ENCODE data around the gene ZSCAN1. TPM values are rescaled to one million over a fixed set of nuclear protein-coding genes. Genes with fewer than 3 reads are reported as not detected.

ZSCAN1 gene
- total RNA-seq, 4 donors from 2014 or later, result not detected

GRCh38 chr19:58091251-58091995, 57.6 kb downstream of the ZSCAN1 start:
- intact Hi-C loops (cut with DNase I; ENCODE audit: low total_unique reads), result no loop called here
- in situ Hi-C loops (cut with MboI; ENCODE audit: low sequenced_read_pairs in 4 of 4), result no loop called here
- no peak for ATAC-seq
- Histone ChIP-seq H3K27me3 (no peaks in the 10 kb centered on the region), H3K9me3 (peaks cover 0 to 3% (median 0%) of the 10 kb centered on the region in 3 donors), H3K4me1 (no peaks in the 10 kb centered on the region), H3K4me3 (no peak overlapping the region), H3K36me3 (peaks cover 0 to 12% of the 10 kb centered on the region in 2 donors), H3K27ac (no peak overlapping the region)
- DNase-seq, result no peak
- TF ChIP-seq, protein P1, sequence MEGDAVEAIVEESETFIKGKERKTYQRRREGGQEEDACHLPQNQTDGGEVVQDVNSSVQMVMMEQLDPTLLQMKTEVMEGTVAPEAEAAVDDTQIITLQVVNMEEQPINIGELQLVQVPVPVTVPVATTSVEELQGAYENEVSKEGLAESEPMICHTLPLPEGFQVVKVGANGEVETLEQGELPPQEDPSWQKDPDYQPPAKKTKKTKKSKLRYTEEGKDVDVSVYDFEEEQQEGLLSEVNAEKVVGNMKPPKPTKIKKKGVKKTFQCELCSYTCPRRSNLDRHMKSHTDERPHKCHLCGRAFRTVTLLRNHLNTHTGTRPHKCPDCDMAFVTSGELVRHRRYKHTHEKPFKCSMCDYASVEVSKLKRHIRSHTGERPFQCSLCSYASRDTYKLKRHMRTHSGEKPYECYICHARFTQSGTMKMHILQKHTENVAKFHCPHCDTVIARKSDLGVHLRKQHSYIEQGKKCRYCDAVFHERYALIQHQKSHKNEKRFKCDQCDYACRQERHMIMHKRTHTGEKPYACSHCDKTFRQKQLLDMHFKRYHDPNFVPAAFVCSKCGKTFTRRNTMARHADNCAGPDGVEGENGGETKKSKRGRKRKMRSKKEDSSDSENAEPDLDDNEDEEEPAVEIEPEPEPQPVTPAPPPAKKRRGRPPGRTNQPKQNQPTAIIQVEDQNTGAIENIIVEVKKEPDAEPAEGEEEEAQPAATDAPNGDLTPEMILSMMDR (IDR thresholded peaks at IDR 0.05 in 4 of 5, conservative IDR thresholded peaks at IDR 0.05 in 1 of 5), result no peak
- TF ChIP-seq POLR2A (IDR thresholded peaks at IDR 0.05), result no peak

GRCh38 chr19:58093071-58093470, 59.2 kb downstream of the ZSCAN1 start:
- no peak for ATAC-seq
- Histone ChIP-seq H3K27ac (no peak overlapping the region), H3K4me1 (peaks cover 5% of the 10 kb centered on the region in 2 donors), H3K27me3 (no peaks in the 10 kb centered on the region), H3K4me3 (no peak overlapping the region), H3K9me3 (peaks cover 0 to 3% (median 0%) of the 10 kb centered on the region in 3 donors), H3K36me3 (no peaks in the 10 kb centered on the region)
- in situ Hi-C loops (cut with MboI; ENCODE audit: low sequenced_read_pairs in 4 of 4) (no loop called here), intact Hi-C loops (cut with DNase I; ENCODE audit: low total_unique reads) (no loop called here)
- TF ChIP-seq, protein P1 (IDR thresholded peaks at IDR 0.05 in 4 of 5, conservative IDR thresholded peaks at IDR 0.05 in 1 of 5), result no peak
- no peak for TF ChIP-seq POLR2A (IDR thresholded peaks at IDR 0.05)
- no peak for DNase-seq

- Histone ChIP-seq H3K4me3 (no peak overlapping the region), H3K9me3 (peaks cover 0 to 6% (median 0%) of the 10 kb centered on the region in 3 donors), H3K4me1 (peaks cover 5 to 9% of the 10 kb centered on the region in 2 donors), H3K27me3 (no peaks in the 10 kb centered on the region), H3K27ac (no peak overlapping the region), H3K36me3 (no peaks in the 10 kb centered on the region)
- in situ Hi-C loops (cut with MboI; ENCODE audit: low sequenced_read_pairs in 4 of 4), result no loop called here
- intact Hi-C loops (cut with DNase I; ENCODE audit: low total_unique reads), result loop anchor here (5.0 kb wide), 1 partner anchor 1703 kb away; the partner anchor contains the start of gene ZNF582
- no peak for TF ChIP-seq POLR2A (IDR thresholded peaks at IDR 0.05)
- TF ChIP-seq, protein P1 (IDR thresholded peaks at IDR 0.05 in 4 of 5, conservative IDR thresholded peaks at IDR 0.05 in 1 of 5), result no peak
- no peak for DNase-seq
- ATAC-seq, result no peak
Measured at GRCh38 chr19:58095328-58095727, 61.5 kb downstream of the ZSCAN1 start.

- H3K27me3 ChIP-seq, result no peaks in the 10 kb centered on the region
- H3K27ac ChIP-seq, result no peak overlapping the region
- intact Hi-C loops (cut with DNase I; ENCODE audit: low total_unique reads) (loop anchor here (5.0 kb wide), 1 partner anchor 1705 kb away; the partner anchor contains the start of gene ZNF582), in situ Hi-C loops (cut with MboI; ENCODE audit: low sequenced_read_pairs in 4 of 4) (no loop called here)
- DNase-seq, result no peak
- peaks cover 0 to 6% (median 0%) of the 10 kb centered on the region in 3 donors for H3K9me3 ChIP-seq
- TF ChIP-seq, protein P1 (IDR thresholded peaks at IDR 0.05 in 4 of 5, conservative IDR thresholded peaks at IDR 0.05 in 1 of 5), result no peak
- no peak for TF ChIP-seq POLR2A (IDR thresholded peaks at IDR 0.05)
- H3K4me1 ChIP-seq, result peaks cover 5 to 9% of the 10 kb centered on the region in 2 donors
- no peak for ATAC-seq
- no peaks in the 10 kb centered on the region for H3K36me3 ChIP-seq
- H3K4me3 ChIP-seq, result peak overlapping the region in 3 of 4 donors; percentile 85 to 98 (median 97)
Measured at GRCh38 chr19:58096884-58097283, 63.1 kb downstream of the ZSCAN1 start.

Data from gastrocnemius medialis (tissue), 4 donors.